GM12878 (cell line): ENCODE measurements around the gene CARD14. TPM values are rescaled to one million over a fixed set of nuclear protein-coding genes. Genes with fewer than 3 reads are reported as not detected.

Source experiments
- ATAC-seq: fragments of 200-7000 bp; cut with Tn5 transposase; 3 replicates; pipeline ENCODE4 v1.9.1; 2020; ENCODE audit warnings: mild to moderate bottlenecking, moderate library complexity
- BruUV-seq: library from RNA; stranded (reverse); fragments of 400-500 nt; replicated peaks from 2 replicates; lab custom pipeline; 2021; lab: Mats Ljungman, UMichigan
- CTCF ChIA-PET: fragments of 300-600 bp; sonication (Branson Sonifier 250); formaldehyde crosslinking; extraction: SDS; loops from one replicate; lab custom pipeline; 2021; ENCODE audit warnings: inconsistent platforms; lab: Yijun Ruan, JAX
- POLR2A ChIA-PET: fragments of 350-600 bp; formaldehyde crosslinking; extraction: SDS; loops from one replicate; lab custom pipeline; 2021; ENCODE audit warnings: inconsistent platforms; lab: Charles Lee
- RAD21 ChIA-PET: fragments of 300-600 bp; sonication (Branson Sonifier 250); formaldehyde crosslinking; loops from one replicate; lab custom pipeline; 2023; ENCODE audit warnings: antibody characterized with exemption; ENCODE audit not compliant: unreplicated experiment; lab: Charles Lee
- SMC1A ChIA-PET: fragments of 300-600 bp; sonication (Branson Sonifier 250); formaldehyde crosslinking; loops from one replicate; lab custom pipeline; 2023; ENCODE audit not compliant: unreplicated experiment, uncharacterized antibody; lab: Charles Lee
- DNase-seq: peaks from one replicate; pipeline ENCODE4 v3.0.0-alpha.2; 2011; ENCODE audit warnings: low read depth, low spot score
- FAIRE-seq: peaks from 3 replicates; lab custom pipeline; 2011; peaks lifted over from hg19 to GRCh38; lab: Jason Lieb, UNC
- H2AFZ ChIP-seq: 2 replicates; pipeline ENCODE4 v1.6.0; 2011; ENCODE audit warnings: low read depth, low read length, control low read depth; ENCODE audit not compliant: control insufficient read depth
- H3K27ac ChIP-seq: 2 replicates; pipeline ENCODE4 v1.5.1; 2011; ENCODE audit warnings: control low read depth; ENCODE audit not compliant: control insufficient read depth, insufficient read depth
- H3K27me3 ChIP-seq, 2 experiments: replicated peaks in 1 of 2; 2 replicates each; pipeline versions ENCODE4 v1.6.0 to v1.6.1; 2011; ENCODE audit warnings: low read length in 1 of 2; ENCODE audit not compliant: control insufficient read depth in 2 of 2, insufficient read depth in 2 of 2
- H3K36me3 ChIP-seq, 2 experiments: 2 replicates each; pipeline ENCODE4 v1.5.1; 2011; ENCODE audit warnings: low read length in 1 of 2; ENCODE audit not compliant: control insufficient read depth in 2 of 2, insufficient read depth in 2 of 2
- H3K4me1 ChIP-seq: 2 replicates; pipeline ENCODE4 v1.6.1; 2011; ENCODE audit warnings: mild to moderate bottlenecking, low read length, moderate library complexity, mixed read lengths; ENCODE audit not compliant: control insufficient read depth, insufficient read depth
- H3K4me2 ChIP-seq: 2 replicates; pipeline ENCODE4 v1.6.0; 2011; ENCODE audit warnings: control low read depth; ENCODE audit not compliant: control insufficient read depth, insufficient read depth
- H3K4me3 ChIP-seq: fragments of 200-600 bp; sonication (generic); 2 replicates; pipeline ENCODE4 v1.5.1; 2016
- H3K79me2 ChIP-seq: 2 replicates; pipeline ENCODE4 v1.6.0; 2011; ENCODE audit warnings: low read length; ENCODE audit not compliant: control insufficient read depth, insufficient read depth
- H3K9ac ChIP-seq: 2 replicates; pipeline ENCODE4 v1.8.0; 2011; ENCODE audit warnings: low read length, control low read depth, mixed read lengths; ENCODE audit not compliant: control insufficient read depth, insufficient read depth
- H3K9me3 ChIP-seq: replicated peaks from 3 replicates; pipeline ENCODE4 v1.5.1; 2011; ENCODE audit warnings: mild to moderate bottlenecking, low read length; ENCODE audit not compliant: control insufficient read depth, insufficient read depth
- H4K20me1 ChIP-seq: 2 replicates; pipeline ENCODE4 v1.6.0; 2011; ENCODE audit not compliant: control insufficient read depth, insufficient read depth
- CEBPB ChIP-seq, 2 experiments: fragments of 150-350 bp in 1 of 2; IDR thresholded peaks; 2 replicates each; pipeline ENCODE4 v1.6.1; 2012 to 2014; ENCODE audit warnings: low read depth in 2 of 2, low read length in 2 of 2, borderline replicate concordance in 1 of 2, inconsistent platforms in 1 of 2
- CHD2 ChIP-seq: IDR thresholded peaks from 2 replicates; pipeline ENCODE4 v1.6.1; 2011; ENCODE audit warnings: low read depth, low read length, improper control_type of control experiment, borderline replicate concordance
- CREM ChIP-seq: IDR thresholded peaks from 2 replicates; pipeline ENCODE4 v1.6.1; 2014; ENCODE audit warnings: antibody characterized with exemption, low read depth
- ETV6 ChIP-seq, 2 experiments: fragments of 450-650 bp in 1 of 2; IDR thresholded peaks in 1 of 2; conservative IDR thresholded peaks in 1 of 2; 2 replicates each; pipeline ENCODE4 v1.6.1; 2014; ENCODE audit warnings: antibody characterized with exemption in 1 of 2, borderline replicate concordance in 1 of 2, low read depth in 1 of 2, mild to moderate bottlenecking in 1 of 2, moderate library complexity in 1 of 2
- FOS ChIP-seq: IDR thresholded peaks from 3 replicates; pipeline ENCODE4 v1.6.1; 2011; ENCODE audit warnings: borderline replicate concordance; ENCODE audit not compliant: insufficient read length; ENCODE audit errors: extremely low read depth
- MAX ChIP-seq: IDR thresholded peaks from 2 replicates; pipeline ENCODE4 v1.6.1; 2012; ENCODE audit warnings: low read depth, low read length, improper control_type of control experiment
- MTA3 ChIP-seq: IDR thresholded peaks from 2 replicates; pipeline ENCODE4 v1.6.1; 2012; ENCODE audit warnings: low read length, inconsistent platforms, borderline replicate concordance
- NRF1 ChIP-seq: conservative IDR thresholded peaks from 2 replicates; pipeline ENCODE4 v1.6.1; 2011; ENCODE audit warnings: mild to moderate bottlenecking, low read depth, low read length, improper control_type of control experiment
- RBBP5 ChIP-seq: fragments of 200-600 bp; sonication (generic); conservative IDR thresholded peaks from 2 replicates; pipeline ENCODE4 v1.6.1; 2016
- RELA ChIP-seq: fragments of 450-650 bp; IDR thresholded peaks from 2 replicates; pipeline ENCODE4 v1.8.0; 2014; ENCODE audit warnings: borderline replicate concordance; ENCODE audit not compliant: partially characterized antibody
- SP1 ChIP-seq: IDR thresholded peaks from one replicate; pipeline ENCODE4 v1.6.1; 2011; ENCODE audit warnings: low read depth, low read length
- TCF7 ChIP-seq: IDR thresholded peaks from 2 replicates; pipeline ENCODE4 v1.6.1; 2014; ENCODE audit warnings: antibody characterized with exemption, borderline replicate concordance
- ZBTB4 ChIP-seq: fragments of 450-650 bp; formaldehyde crosslinking; IDR thresholded peaks from 2 replicates; pipeline ENCODE4 v1.4.0; 2022; ENCODE audit warnings: mild to moderate bottlenecking, moderate library complexity
- WGBS: methylation state at CpG from one replicate; pipeline ENCODE4 v1.1.6; 2016; ENCODE audit warnings: low lambda C conversion rate; ENCODE audit not compliant: insufficient replicate concordance, insufficient coverage; ENCODE audit errors: missing lambda C conversion rate; 5-methylcytosine and 5-hydroxymethylcytosine counted together
- in situ Hi-C: fragments of 300-500 bp; cut with MboI; formaldehyde crosslinking; loops from 9 replicates; pipeline ENCODE4 v1.14.3; 2018; ENCODE audit warnings: mixed read lengths
- intact Hi-C: fragments of 100-400 bp; cut with micrococcal nuclease; formaldehyde crosslinking; loops from one replicate; pipeline ENCODE4 v1.14.2; 2022; ENCODE audit not compliant: unreplicated experiment
- polyA plus RNA-seq, 11 experiments: library from polyadenylated mRNA; depleted of rRNA in 4 of 11; unstranded in 6 of 11; stranded (reverse) in 5 of 11; fragments of >200 nt; fragmentation: Nextera tagmentation in 4 of 11; fragmentation: Illumina TruSeq in 1 of 11; extraction: Ambion mirVana in 4 of 11; extraction: Trizol in 1 of 11; gene quantifications; 1 replicate in 1 of 11; 2 replicates in 10 of 11; pipeline versions ENCODE4 v1.2.1 to v1.2.3, GENCODE V29; 2011 to 2016; ENCODE audit warnings: inconsistent platforms in 2 of 11, missing spikeins in 2 of 11, low read depth in 1 of 11
- total RNA-seq, 4 experiments: library from RNA; depleted of rRNA in 3 of 4; stranded (reverse); fragments of >200 nt in 3 of 4; fragmentation: Illumina TruSeq in 1 of 4; extraction: Trizol in 1 of 4; gene quantifications; 2 replicates each; pipeline versions ENCODE4 v1.2.1 to v1.2.3, GENCODE V29; 2013 to 2021
- TF ChIP-seq, protein P1 (sequence below): fragments of 450-650 bp; IDR thresholded peaks from 2 replicates; pipeline ENCODE4 v1.6.1; 2016; ENCODE audit warnings: mild to moderate bottlenecking
- TF ChIP-seq, protein P2 (sequence below): IDR thresholded peaks from 2 replicates; pipeline ENCODE4 v1.6.1; 2012; ENCODE audit warnings: low read length, inconsistent platforms

The CARD14 gene
- total and polyA plus RNA-seq, 10 of the 15 experiments (the other 5 are each of a cell fraction or from before 2014, with no cell fraction given), result 0.08 to 0.15 TPM; not detected in 8

DNA sequence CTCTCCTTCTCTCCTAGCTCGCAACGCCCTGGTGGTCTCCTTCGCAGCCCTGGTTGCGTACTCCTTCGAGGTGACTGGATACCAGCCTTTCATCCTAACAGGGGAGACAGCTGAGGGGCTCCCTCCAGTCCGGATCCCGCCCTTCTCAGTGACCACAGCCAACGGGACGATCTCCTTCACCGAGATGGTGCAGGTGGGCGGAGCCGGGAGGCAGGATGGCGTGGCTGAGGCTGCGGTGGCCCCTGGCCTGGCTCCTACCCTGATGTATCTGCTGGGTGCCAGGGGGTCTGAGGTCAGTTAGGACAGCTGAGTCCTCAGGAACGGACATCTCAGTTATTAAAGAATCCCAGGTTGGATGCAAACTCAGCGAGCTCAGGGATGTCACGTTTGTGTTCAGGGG lies 67.1 kb downstream of the CARD14 start (continued):
- no peak for TF ChIP-seq ETV6 (conservative IDR thresholded peaks at IDR 0.05 in 1 of 2, IDR thresholded peaks at IDR 0.05 in 1 of 2; ENCODE audit: borderline replicate concordance in 1 of 2, low read depth in 1 of 2)
- no peak for TF ChIP-seq CREM
- TF ChIP-seq RBBP5, result no peak
- TF ChIP-seq NRF1, result no peak
- no peak for TF ChIP-seq MTA3
- TF ChIP-seq FOS, result no peak
- TF ChIP-seq, protein P1, sequence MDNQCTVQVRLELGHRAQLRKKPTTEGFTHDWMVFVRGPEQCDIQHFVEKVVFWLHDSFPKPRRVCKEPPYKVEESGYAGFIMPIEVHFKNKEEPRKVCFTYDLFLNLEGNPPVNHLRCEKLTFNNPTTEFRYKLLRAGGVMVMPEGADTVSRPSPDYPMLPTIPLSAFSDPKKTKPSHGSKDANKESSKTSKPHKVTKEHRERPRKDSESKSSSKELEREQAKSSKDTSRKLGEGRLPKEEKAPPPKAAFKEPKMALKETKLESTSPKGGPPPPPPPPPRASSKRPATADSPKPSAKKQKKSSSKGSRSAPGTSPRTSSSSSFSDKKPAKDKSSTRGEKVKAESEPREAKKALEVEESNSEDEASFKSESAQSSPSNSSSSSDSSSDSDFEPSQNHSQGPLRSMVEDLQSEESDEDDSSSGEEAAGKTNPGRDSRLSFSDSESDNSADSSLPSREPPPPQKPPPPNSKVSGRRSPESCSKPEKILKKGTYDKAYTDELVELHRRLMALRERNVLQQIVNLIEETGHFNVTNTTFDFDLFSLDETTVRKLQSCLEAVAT, result no peak

DNA sequence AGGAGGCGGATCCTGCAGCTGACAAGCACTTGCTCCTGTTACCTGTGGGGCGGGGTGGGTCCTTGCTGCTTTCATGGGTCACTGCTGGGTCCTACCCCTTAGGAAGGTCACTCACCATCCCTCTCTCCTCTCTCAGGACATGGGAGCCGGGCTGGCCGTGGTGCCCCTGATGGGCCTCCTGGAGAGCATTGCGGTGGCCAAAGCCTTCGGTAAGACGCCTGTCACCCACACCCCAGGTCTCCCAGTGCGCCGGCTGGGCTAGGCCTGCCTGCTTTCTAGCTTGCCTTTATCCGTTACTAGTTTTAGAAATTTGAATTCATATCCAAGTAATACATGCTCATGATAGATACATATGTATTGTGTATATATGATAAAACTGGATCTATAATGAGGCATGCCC lies 67.6 kb downstream of the CARD14 start:
- intact Hi-C loops, result no loop called here
- no peaks in the 10 kb centered on the region for H3K4me1 ChIP-seq
- FAIRE-seq (no peak), DNase-seq (no peak), ATAC-seq (no peak)
- WGBS, result 76% methylated on average over 10 of the region's 10 CpGs
- H3K4me2 ChIP-seq, result no peak overlapping the region
- ChIA-PET SMC1A (no interaction called here), CTCF (no interaction called here), RAD21 (interaction anchor here (1.0 kb wide), 1 partner anchor 42 kb away, joined by 3 read pairs; no protein-coding TSS in a partner anchor), POLR2A (no interaction called here)
- H3K79me2 ChIP-seq, result no peaks in the 10 kb centered on the region
- no peak overlapping the region for H2AFZ ChIP-seq
- H3K27me3 ChIP-seq, result no peaks in the 10 kb centered on the region
- in situ Hi-C loops, result no loop called here
- no peak overlapping the region for H3K27ac ChIP-seq
- peaks cover 7% of the 10 kb centered on the region; the same call in 2 of the 3 replicates for H3K9me3 ChIP-seq
- no peak overlapping the region for H3K4me3 ChIP-seq
- no peaks in the 10 kb centered on the region for H3K36me3 ChIP-seq
- BruUV-seq, result no TSS peak
- no peaks in the 10 kb centered on the region for H4K20me1 ChIP-seq
- no peak overlapping the region for H3K9ac ChIP-seq
- TF ChIP-seq, protein P2, sequence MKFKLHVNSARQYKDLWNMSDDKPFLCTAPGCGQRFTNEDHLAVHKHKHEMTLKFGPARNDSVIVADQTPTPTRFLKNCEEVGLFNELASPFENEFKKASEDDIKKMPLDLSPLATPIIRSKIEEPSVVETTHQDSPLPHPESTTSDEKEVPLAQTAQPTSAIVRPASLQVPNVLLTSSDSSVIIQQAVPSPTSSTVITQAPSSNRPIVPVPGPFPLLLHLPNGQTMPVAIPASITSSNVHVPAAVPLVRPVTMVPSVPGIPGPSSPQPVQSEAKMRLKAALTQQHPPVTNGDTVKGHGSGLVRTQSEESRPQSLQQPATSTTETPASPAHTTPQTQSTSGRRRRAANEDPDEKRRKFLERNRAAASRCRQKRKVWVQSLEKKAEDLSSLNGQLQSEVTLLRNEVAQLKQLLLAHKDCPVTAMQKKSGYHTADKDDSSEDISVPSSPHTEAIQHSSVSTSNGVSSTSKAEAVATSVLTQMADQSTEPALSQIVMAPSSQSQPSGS, result no peak
- no peak for TF ChIP-seq TCF7
- no peak for TF ChIP-seq CEBPB (IDR thresholded peaks at IDR 0.05; ENCODE audit: borderline replicate concordance in 1 of 2, low read depth in 2 of 2, low read length in 2 of 2)
- TF ChIP-seq CHD2, result no peak
- TF ChIP-seq MAX, result no peak
- no peak for TF ChIP-seq SP1
- TF ChIP-seq RELA, result no peak
- no peak for TF ChIP-seq ZBTB4 (CRISPR knock-in tag)
